Kidney epithelial cell (primary cell): ENCODE data around the gene CES2. TPM values are rescaled to one million over a fixed set of nuclear protein-coding genes. Genes with fewer than 3 reads are reported as not detected.
A peak's percentile ranks its signal among the peaks of the same experiment; 100 is the strongest.

Source experiments
- DNase-seq: peaks from one replicate; pipeline ENCODE4 v3.0.0-alpha.2; 2010; ENCODE audit warnings: low read depth
- H3K27me3 ChIP-seq: 2 replicates; pipeline ENCODE4 v1.6.0; 2011; ENCODE audit warnings: low read length; ENCODE audit not compliant: control insufficient read depth, insufficient read depth
- H3K36me3 ChIP-seq: 2 replicates; pipeline ENCODE4 v1.5.1; 2011; ENCODE audit warnings: low read length; ENCODE audit not compliant: control insufficient read depth, insufficient read depth
- H3K4me3 ChIP-seq: 2 replicates; pipeline ENCODE4 v1.5.1; 2011; ENCODE audit warnings: low read depth, mild to moderate bottlenecking, control low read depth, low read length
- total RNA-seq: library from RNA; depleted of rRNA; stranded (reverse); fragments of >200 nt; gene quantifications from 2 replicates; pipeline ENCODE4 v1.2.3, GENCODE V29; 2015
- TF ChIP-seq, protein P1 (sequence below): IDR thresholded peaks from 2 replicates; pipeline ENCODE4 v1.5.1; 2011; ENCODE audit warnings: mild to moderate bottlenecking, moderate library complexity, low read length, control low read depth, inconsistent platforms; ENCODE audit not compliant: insufficient read depth, poor library complexity, severe bottlenecking

The CES2 gene
- total RNA-seq, 1 donor from 2014 or later: 48.0 TPM

DNA sequence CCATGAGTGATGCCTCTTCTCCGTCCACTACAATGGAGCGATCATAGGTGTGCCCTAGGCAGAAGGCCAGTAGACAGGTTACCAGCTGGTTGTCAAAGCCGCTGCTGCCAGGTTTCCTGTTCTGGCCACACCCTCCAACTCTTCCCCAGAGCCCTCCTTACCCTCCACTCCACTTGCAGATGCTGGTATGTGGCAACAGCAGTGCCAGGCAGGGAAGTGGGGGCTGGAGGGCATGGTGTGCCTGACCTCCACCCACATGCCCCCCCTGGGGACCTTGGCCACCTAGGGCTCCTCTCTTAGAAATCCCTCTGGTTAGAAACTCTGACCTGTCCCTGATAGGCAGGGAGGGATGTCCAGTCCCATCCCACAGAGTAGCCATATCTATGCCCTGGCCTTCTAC is 11.4 kb upstream of the CES2 start:
- TF ChIP-seq, protein P1, sequence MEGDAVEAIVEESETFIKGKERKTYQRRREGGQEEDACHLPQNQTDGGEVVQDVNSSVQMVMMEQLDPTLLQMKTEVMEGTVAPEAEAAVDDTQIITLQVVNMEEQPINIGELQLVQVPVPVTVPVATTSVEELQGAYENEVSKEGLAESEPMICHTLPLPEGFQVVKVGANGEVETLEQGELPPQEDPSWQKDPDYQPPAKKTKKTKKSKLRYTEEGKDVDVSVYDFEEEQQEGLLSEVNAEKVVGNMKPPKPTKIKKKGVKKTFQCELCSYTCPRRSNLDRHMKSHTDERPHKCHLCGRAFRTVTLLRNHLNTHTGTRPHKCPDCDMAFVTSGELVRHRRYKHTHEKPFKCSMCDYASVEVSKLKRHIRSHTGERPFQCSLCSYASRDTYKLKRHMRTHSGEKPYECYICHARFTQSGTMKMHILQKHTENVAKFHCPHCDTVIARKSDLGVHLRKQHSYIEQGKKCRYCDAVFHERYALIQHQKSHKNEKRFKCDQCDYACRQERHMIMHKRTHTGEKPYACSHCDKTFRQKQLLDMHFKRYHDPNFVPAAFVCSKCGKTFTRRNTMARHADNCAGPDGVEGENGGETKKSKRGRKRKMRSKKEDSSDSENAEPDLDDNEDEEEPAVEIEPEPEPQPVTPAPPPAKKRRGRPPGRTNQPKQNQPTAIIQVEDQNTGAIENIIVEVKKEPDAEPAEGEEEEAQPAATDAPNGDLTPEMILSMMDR: no peak
- DNase-seq: no peak
- Histone ChIP-seq H3K4me3 (no peak overlapping the region), H3K27me3 (no peaks in the 10 kb centered on the region), H3K36me3 (no peaks in the 10 kb centered on the region)

DNA sequence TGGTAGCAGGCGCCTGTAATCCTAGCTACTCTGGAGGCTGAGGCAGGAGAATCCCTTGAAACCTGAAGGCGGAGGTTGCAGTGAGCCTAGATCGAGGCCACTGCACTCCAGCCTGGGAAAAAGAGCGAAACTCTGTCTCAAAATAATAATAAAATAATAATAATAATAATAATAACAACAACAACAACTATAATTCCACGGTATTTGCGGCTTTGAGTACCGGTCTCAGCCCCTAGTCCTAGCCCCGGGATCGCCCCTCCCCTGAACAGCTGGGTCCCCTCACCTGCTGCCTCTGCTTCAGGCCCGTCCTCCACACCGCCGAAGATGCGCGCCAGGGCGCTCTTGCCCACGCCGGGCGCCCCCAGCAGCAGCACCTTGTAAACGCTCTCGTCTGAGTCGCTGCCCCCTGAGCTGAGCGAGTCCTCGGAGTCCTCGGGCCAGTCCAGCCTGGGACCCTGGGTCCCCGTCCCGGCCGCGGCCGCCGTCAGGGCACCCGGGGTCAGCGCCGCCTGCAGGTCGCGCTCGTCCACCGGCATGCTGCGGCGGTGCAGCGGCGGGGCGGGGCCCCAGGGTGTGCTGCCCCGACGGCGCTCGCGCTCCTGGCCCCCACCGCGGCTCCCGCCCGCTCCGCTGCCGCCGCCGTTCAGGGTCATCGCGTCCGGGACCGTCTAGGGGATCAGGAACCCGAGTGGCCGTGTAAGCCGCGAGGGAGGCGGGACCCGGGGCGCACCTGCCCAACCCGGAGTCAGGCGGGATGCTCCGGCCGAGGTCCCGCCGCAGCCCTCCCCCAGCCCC is 10.6 kb upstream of the CES2 start:
- no peak for DNase-seq
- H3K36me3 ChIP-seq: no peaks in the 10 kb centered on the region
- H3K4me3 ChIP-seq: peak overlapping the region; percentile 60
- H3K27me3 ChIP-seq: no peaks in the 10 kb centered on the region
- TF ChIP-seq, protein P1: no peak

DNA sequence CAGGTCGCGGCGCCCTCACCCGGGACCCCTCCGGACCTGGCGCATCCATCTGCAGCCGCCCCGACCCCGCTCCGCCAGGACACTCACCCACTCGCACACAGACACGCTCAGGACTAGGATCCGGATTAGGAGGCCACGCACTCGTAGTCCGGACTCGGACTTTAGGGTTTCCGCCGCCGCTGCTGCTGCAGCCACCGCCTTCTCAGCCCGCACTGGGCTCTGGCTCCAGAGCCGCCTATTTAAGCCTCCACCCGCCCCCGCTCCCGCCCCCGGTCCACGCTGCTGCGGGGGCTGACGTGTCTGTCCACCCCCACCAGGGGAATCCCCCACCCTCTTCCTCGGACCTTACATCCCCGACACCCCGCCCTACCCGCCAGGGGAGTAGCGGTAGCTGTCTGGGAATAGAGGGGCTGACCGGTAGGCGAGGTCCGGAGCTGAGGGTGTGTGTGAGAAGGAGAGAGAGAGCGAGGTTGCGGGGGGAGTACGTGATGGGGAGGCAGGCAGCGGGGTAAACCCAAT is 9.9 kb upstream of the CES2 start, which contains the start of gene RRAD:
Gene RRAD (minus strand): TSS at position 214 of the 519 bp plus-strand sequence. CDS start 356 bp downstream, outside the sequence.
- H3K27me3 ChIP-seq: no peaks in the 10 kb centered on the region
- peak within 1 kb of the TSS; percentile 60 for H3K4me3 ChIP-seq
- no peaks in the 10 kb centered on the region for H3K36me3 ChIP-seq
- peak; percentile 61 for DNase-seq
- TF ChIP-seq, protein P1: no peak

DNA sequence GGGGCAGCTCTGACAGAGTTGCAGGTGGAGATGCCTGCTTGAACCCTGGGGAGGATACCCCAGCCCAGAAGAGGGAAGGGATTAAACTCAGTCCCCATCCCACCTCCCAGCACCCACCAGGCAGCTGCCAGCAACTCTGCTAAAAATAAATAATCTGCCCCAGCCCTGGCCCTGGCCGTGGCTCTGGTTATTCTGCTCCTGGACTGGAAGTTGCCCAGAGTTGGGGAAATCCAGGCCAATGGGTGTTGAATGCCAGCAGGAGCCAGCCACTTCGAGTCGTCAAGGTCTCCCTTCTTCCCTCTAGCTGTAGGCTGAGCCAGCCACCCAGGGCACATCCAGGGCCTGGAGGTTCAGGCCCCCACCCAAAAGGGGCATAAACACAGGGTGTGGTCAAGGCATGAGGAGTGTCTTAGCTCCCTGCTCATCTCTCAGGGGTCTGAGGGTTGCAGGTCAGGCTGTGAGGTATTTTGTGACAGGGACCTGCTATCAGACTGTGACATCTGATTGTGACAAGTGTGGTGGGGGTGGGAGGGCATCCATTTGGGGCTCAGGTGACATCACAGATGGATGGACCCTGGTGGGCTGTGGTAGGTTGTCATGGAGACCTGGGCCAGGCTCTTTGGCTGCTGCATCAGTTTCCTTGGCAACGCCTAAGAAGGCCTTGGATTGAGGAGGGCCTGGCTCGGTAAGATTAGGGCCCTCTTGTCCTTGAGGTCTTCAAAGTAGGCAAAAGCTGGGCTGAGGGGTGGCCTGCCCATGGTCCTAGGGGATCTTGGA is 9.0 kb upstream of the CES2 start:
- H3K36me3 ChIP-seq: no peaks in the 10 kb centered on the region
- no peaks in the 10 kb centered on the region for H3K27me3 ChIP-seq
- H3K4me3 ChIP-seq: no peak overlapping the region
- no peak for DNase-seq
- TF ChIP-seq, protein P1: no peak

DNA sequence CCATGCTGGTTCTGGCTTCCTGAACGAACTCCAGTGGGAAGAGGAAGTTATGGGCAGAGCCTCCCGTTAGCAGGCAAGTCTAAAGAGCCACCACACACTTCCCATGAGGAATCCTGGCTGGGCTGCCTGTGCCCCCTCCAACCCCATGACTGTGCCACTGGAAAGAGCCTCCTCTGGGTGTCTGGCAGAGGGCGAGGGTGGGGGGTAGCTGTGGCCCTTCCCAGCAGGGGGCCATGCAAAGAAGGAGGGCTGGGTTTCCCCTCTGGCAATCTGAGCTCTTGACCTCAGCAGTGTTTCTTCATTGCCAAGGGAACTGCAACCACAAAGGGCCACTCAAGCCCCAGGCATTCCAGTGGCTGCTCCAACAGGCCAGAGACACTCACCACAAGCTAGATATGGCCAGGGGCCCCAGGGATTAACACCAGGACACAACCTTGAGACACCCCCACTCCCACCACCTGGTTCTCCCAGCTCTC is 8.3 kb upstream of the CES2 start:
- Histone ChIP-seq H3K27me3 (no peaks in the 10 kb centered on the region), H3K4me3 (no peak overlapping the region), H3K36me3 (no peaks in the 10 kb centered on the region)
- TF ChIP-seq, protein P1: no peak
- peak; percentile 94 for DNase-seq
